Nephron (organoid): ENCODE measurements around the gene POLR2H.

ENCODE experiments used
- H3K27ac Mint-ChIP-seq, 3 experiments: 2 replicates each; pipeline ENCODE4 v1.8.0; 2020; ENCODE audit warnings: mixed read lengths in 3 of 3, mild to moderate bottlenecking in 2 of 3, moderate library complexity in 1 of 3
- H3K27me3 Mint-ChIP-seq: 2 replicates; pipeline ENCODE4 v1.8.0; 2021; ENCODE audit warnings: low read depth, mild to moderate bottlenecking, moderate library complexity, mixed read lengths
- H3K36me3 Mint-ChIP-seq: 2 replicates; pipeline ENCODE4 v1.8.0; 2020; ENCODE audit warnings: low read depth, mixed read lengths
- H3K4me1 Mint-ChIP-seq: 2 replicates; pipeline ENCODE4 v1.8.0; 2020; ENCODE audit warnings: mixed read lengths
- H3K4me3 Mint-ChIP-seq, 3 experiments: 2 replicates each; pipeline ENCODE4 v1.8.0; 2020; ENCODE audit warnings: mild to moderate bottlenecking in 3 of 3, mixed read lengths in 3 of 3, moderate library complexity in 2 of 3
- H3K9me3 Mint-ChIP-seq: 2 replicates; pipeline ENCODE4 v1.8.0; 2020; ENCODE audit warnings: mixed read lengths
- CTCF ChIP-seq, 3 experiments: fragments of 200-600 bp; sonication (generic); IDR thresholded peaks; one replicate each; pipeline ENCODE4 v1.5.0; 2021; ENCODE audit warnings: antibody characterized with exemption in 3 of 3; ENCODE audit not compliant: unreplicated experiment in 3 of 3

The POLR2H gene

GRCh38 chr3:184417619-184418327, 56.3 kb downstream of the POLR2H start:
- Mint-ChIP-seq H3K27ac (no peak overlapping the region), H3K4me1 (peaks cover 11% of the 10 kb centered on the region), H3K36me3 (no peaks in the 10 kb centered on the region), H3K4me3 (no peak overlapping the region), H3K27me3 (peaks cover 8% of the 10 kb centered on the region), H3K9me3 (peaks cover 2% of the 10 kb centered on the region)
- TF ChIP-seq CTCF (IDR thresholded peaks at IDR 0.05; ENCODE audit: unreplicated experiment in 3 of 3): peak; percentile 61 to 68 (median 67)
